Urothelium cell line (cell line): ENCODE data around the gene LCLAT1.
"Not testable (repeated sequence)": the region's sequence is repeated elsewhere in the genome, so short reads cannot be mapped to it uniquely, and the experiment has no call there.

Source experiments
- DNase-seq: peaks from one replicate; pipeline ENCODE4 v3.0.0; 2011; ENCODE audit warnings: low spot score, mixed read lengths
- FAIRE-seq: peaks from 2 replicates; lab custom pipeline; 2011; peaks lifted over from hg19 to GRCh38; lab: Jason Lieb, UNC

Gene LCLAT1

GRCh38 chr2:30513649-30514048 lies 66.6 kb downstream of the LCLAT1 start:
- DNase-seq, FAIRE-seq: not testable (repeated sequence)

- FAIRE-seq (no peak), DNase-seq (no peak)
These were observed 67.2 kb downstream of the LCLAT1 start for GRCh38 chr2:30514134-30514847.

GRCh38 chr2:30514848-30515435 lies 67.9 kb downstream of the LCLAT1 start:
- FAIRE-seq, result no peak
- no peak for DNase-seq

- DNase-seq, result no peak
- no peak for FAIRE-seq
These were observed 69.1 kb downstream of the LCLAT1 start for GRCh38 chr2:30516166-30516565.

GRCh38 chr2:30519796-30520195 lies 72.8 kb downstream of the LCLAT1 start:
- no peak for DNase-seq
- FAIRE-seq, result no peak

- FAIRE-seq (no peak), DNase-seq (no peak)
These were observed 75.4 kb downstream of the LCLAT1 start for GRCh38 chr2:30522421-30522820.

- no peak for FAIRE-seq
- DNase-seq, result no peak
These were observed 80.4 kb downstream of the LCLAT1 start for GRCh38 chr2:30527411-30527810.

- FAIRE-seq (no peak), DNase-seq (no peak)
These were observed 80.8 kb downstream of the LCLAT1 start for GRCh38 chr2:30527859-30528258.

GRCh38 chr2:30530346-30530745 lies 83.3 kb downstream of the LCLAT1 start:
- FAIRE-seq (no peak), DNase-seq (no peak)

- DNase-seq (no peak), FAIRE-seq (no peak)
These were observed 94.6 kb downstream of the LCLAT1 start for GRCh38 chr2:30541680-30542079.

GRCh38 chr2:30545875-30546274 lies 98.8 kb downstream of the LCLAT1 start:
- DNase-seq, result no peak
- no peak for FAIRE-seq

GRCh38 chr2:30548386-30548785 lies 101.3 kb downstream of the LCLAT1 start:
- FAIRE-seq, result no peak
- DNase-seq, result no peak

- DNase-seq (no peak), FAIRE-seq (no peak)
These were observed 102.0 kb downstream of the LCLAT1 start for GRCh38 chr2:30549096-30549495.

GRCh38 chr2:30559544-30560275 lies 112.7 kb downstream of the LCLAT1 start:
- no peak for FAIRE-seq
- DNase-seq, result no peak

GRCh38 chr2:30561349-30561748 lies 114.3 kb downstream of the LCLAT1 start:
- DNase-seq, result no peak
- FAIRE-seq, result no peak

GRCh38 chr2:30565851-30566358 lies 118.9 kb downstream of the LCLAT1 start:
- DNase-seq (no peak), FAIRE-seq (no peak)

- FAIRE-seq (no peak), DNase-seq (no peak)
These were observed 119.6 kb downstream of the LCLAT1 start for GRCh38 chr2:30566631-30567030.

GRCh38 chr2:30567317-30567716 lies 120.3 kb downstream of the LCLAT1 start:
- DNase-seq, result no peak
- no peak for FAIRE-seq

GRCh38 chr2:30569946-30570345 lies 122.9 kb downstream of the LCLAT1 start:
- DNase-seq, result no peak
- FAIRE-seq, result no peak

GRCh38 chr2:30577151-30577550 lies 130.1 kb downstream of the LCLAT1 start:
- DNase-seq (no peak), FAIRE-seq (no peak)

GRCh38 chr2:30580391-30580790 lies 133.3 kb downstream of the LCLAT1 start:
- DNase-seq (no peak), FAIRE-seq (no peak)

GRCh38 chr2:30582521-30582920 lies 135.5 kb downstream of the LCLAT1 start:
- no peak for FAIRE-seq
- no peak for DNase-seq
